H1 (cell line): Measurements from ENCODE around the gene PAX6. TPM values are rescaled to one million over a fixed set of nuclear protein-coding genes. Genes with fewer than 3 reads are reported as not detected.

Experiments
- CHD2 ChIP-seq: IDR thresholded peaks from 2 replicates; pipeline ENCODE4 v1.6.1; 2012; ENCODE audit warnings: low read length, improper control_type of control experiment
- CHD7 ChIP-seq: fragments of 300-600 bp; sonication (generic); IDR thresholded peaks from 2 replicates; pipeline ENCODE4 v1.7.1; 2012; ENCODE audit warnings: low read length, moderate library complexity, mild to moderate bottlenecking, inconsistent platforms; ENCODE audit not compliant: insufficient replicate concordance
- CTCF ChIP-seq, 3 experiments: IDR thresholded peaks; 1 replicate in 2 of 3; 2 replicates in 1 of 3; pipeline versions ENCODE4 v1.5.1 to v1.6.1; 2011; ENCODE audit warnings: low read length in 3 of 3, mild to moderate bottlenecking in 3 of 3, inconsistent platforms in 2 of 3, low read depth in 1 of 3, moderate library complexity in 1 of 3; ENCODE audit not compliant: insufficient read depth in 1 of 3; ENCODE audit errors: control extremely low read depth in 1 of 3
- MAFK ChIP-seq: IDR thresholded peaks from 2 replicates; pipeline ENCODE4 v1.6.1; 2012; ENCODE audit warnings: low read depth, mild to moderate bottlenecking, improper control_type of control experiment, low read length
- NRF1 ChIP-seq: IDR thresholded peaks from 2 replicates; pipeline ENCODE4 v1.6.1; 2011; ENCODE audit warnings: mild to moderate bottlenecking, low read depth, low read length, improper control_type of control experiment
- POLR2A ChIP-seq, 2 experiments: IDR thresholded peaks; 1 replicate in 1 of 2; 2 replicates in 1 of 2; pipeline ENCODE4 v1.6.1; 2011; ENCODE audit warnings: low read depth in 2 of 2, low read length in 2 of 2, mild to moderate bottlenecking in 2 of 2; ENCODE audit errors: control extremely low read depth in 1 of 2
- POLR2AphosphoS5 ChIP-seq: IDR thresholded peaks from 2 replicates; pipeline ENCODE4 v1.6.1; 2011; ENCODE audit warnings: low read depth, low read length
- RFX5 ChIP-seq: IDR thresholded peaks from 2 replicates; pipeline ENCODE4 v1.6.1; 2011; ENCODE audit warnings: low read depth, low read length, improper control_type of control experiment, borderline replicate concordance
- SP4 ChIP-seq: IDR thresholded peaks from 2 replicates; pipeline ENCODE4 v1.6.1; 2012; ENCODE audit warnings: low read length, inconsistent platforms
- TAF7 ChIP-seq: optimal IDR thresholded peaks from 2 replicates; pipeline ENCODE3; 2011; ENCODE audit warnings: low read depth, mild to moderate bottlenecking, inconsistent platforms, low read length, moderate library complexity, borderline replicate concordance
- polyA plus RNA-seq, 7 experiments: library from polyadenylated mRNA; depleted of rRNA in 3 of 7; stranded (reverse) in 5 of 7; unstranded in 2 of 7; fragments of >200 nt in 5 of 7; fragments of 200-250 nt in 2 of 7; gene quantifications; 1 replicate in 5 of 7; 2 replicates in 1 of 7; 4 replicates in 1 of 7; pipeline versions ENCODE4 v1.2.1 to v1.2.3, GENCODE V29; 2011 to 2013; ENCODE audit warnings: missing spikeins in 2 of 7, mixed read lengths in 2 of 7
- total RNA-seq: library from RNA; stranded (reverse); fragmentation: NEBNext Ultra II Directional; extraction: Animal tissue kit (Norgen Biotek cat#: 25700); gene quantifications from 2 replicates; pipeline ENCODE4 v1.2.1, GENCODE V29; 2021

PAX6 gene
- total and polyA plus RNA-seq, 2 of the 8 experiments (the other 6 are each of a cell fraction or from before 2014, with no cell fraction given), result 0.30 to 0.65 TPM

- TF ChIP-seq CHD7 (no peak), MAFK (no peak), CTCF (IDR thresholded peaks at IDR 0.05; ENCODE audit: control extremely low read depth in 1 of 3, insufficient read depth in 1 of 3, low read depth in 1 of 3, low read length in 3 of 3) (no peak), CHD2 (no peak), NRF1 (no peak), SP4 (no peak), RFX5 (no peak), POLR2AphosphoS5 (no peak), POLR2A (IDR thresholded peaks at IDR 0.05; ENCODE audit: control extremely low read depth in 1 of 2, low read depth in 2 of 2, low read length in 2 of 2) (no peak), TAF7 (no peak)
- TF ChIP-seq, all 59 proteins: peak for 0
These were observed 7.3 kb upstream of the PAX6 start (continued) for GRCh38 chr11:31818425-31818755.
